Uterus (tissue), 2 donors: ENCODE measurements around the gene MRPL30.

Experiments
- POLR2A ChIP-seq, 2 donors: fragments of 450-650 bp; IDR thresholded peaks; one replicate each; pipeline ENCODE4 v1.6.1; 2016; ENCODE audit warnings: antibody characterized with exemption in 2 of 2, mild to moderate bottlenecking in 1 of 2, moderate library complexity in 1 of 2
- TF ChIP-seq, protein P1 (sequence below), 4 experiments: fragments of 200-600 bp in 2 of 4; fragments of 450-650 bp in 2 of 4; sonication (generic) in 2 of 4; IDR thresholded peaks; one replicate each; pipeline ENCODE4 v1.5.1; 2016 to 2019; ENCODE audit warnings: antibody characterized with exemption in 4 of 4, mild to moderate bottlenecking in 2 of 4, moderate library complexity in 1 of 4

DNA sequence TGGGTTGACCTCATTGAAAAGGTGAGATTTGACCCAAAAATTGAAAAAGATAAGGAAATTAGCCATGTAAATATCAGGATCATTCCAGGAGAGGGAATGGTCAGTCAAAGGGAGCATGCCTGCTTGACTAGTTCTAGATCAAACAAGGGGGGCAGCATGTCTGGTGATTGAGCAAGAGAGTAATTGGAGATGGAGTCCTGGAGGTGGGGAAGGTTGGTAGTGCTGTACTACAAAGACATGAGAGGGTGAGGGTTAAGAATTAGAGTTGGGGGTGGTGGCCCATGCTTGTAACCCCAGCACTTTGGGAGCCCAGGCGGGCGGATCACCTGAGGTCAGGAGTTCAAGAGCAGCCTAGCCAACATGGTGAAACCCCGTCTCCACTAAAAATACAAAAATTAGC is 2.0 kb downstream of the MRPL30 start:
- TF ChIP-seq, protein P1, sequence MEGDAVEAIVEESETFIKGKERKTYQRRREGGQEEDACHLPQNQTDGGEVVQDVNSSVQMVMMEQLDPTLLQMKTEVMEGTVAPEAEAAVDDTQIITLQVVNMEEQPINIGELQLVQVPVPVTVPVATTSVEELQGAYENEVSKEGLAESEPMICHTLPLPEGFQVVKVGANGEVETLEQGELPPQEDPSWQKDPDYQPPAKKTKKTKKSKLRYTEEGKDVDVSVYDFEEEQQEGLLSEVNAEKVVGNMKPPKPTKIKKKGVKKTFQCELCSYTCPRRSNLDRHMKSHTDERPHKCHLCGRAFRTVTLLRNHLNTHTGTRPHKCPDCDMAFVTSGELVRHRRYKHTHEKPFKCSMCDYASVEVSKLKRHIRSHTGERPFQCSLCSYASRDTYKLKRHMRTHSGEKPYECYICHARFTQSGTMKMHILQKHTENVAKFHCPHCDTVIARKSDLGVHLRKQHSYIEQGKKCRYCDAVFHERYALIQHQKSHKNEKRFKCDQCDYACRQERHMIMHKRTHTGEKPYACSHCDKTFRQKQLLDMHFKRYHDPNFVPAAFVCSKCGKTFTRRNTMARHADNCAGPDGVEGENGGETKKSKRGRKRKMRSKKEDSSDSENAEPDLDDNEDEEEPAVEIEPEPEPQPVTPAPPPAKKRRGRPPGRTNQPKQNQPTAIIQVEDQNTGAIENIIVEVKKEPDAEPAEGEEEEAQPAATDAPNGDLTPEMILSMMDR (IDR thresholded peaks at IDR 0.05): no peak
- no peak for TF ChIP-seq POLR2A (IDR thresholded peaks at IDR 0.05)
